K562 treated with DMSO at 1 percent for 24 hours (cell line): ENCODE results near the gene SERINC2. TPM values are rescaled to one million over a fixed set of nuclear protein-coding genes. Genes with fewer than 3 reads are reported as not detected.

Experiments
- total RNA-seq: library from RNA; unstranded; fragments of 300-600 nt; gene quantifications from 2 replicates; pipeline ENCODE4 v1.2.3, GENCODE V29; 2022; ENCODE audit warnings: low read depth; ENCODE audit not compliant: insufficient read depth

The SERINC2 gene
- 9.0 and 11.4 TPM in 2 replicates for total RNA-seq

DNA sequence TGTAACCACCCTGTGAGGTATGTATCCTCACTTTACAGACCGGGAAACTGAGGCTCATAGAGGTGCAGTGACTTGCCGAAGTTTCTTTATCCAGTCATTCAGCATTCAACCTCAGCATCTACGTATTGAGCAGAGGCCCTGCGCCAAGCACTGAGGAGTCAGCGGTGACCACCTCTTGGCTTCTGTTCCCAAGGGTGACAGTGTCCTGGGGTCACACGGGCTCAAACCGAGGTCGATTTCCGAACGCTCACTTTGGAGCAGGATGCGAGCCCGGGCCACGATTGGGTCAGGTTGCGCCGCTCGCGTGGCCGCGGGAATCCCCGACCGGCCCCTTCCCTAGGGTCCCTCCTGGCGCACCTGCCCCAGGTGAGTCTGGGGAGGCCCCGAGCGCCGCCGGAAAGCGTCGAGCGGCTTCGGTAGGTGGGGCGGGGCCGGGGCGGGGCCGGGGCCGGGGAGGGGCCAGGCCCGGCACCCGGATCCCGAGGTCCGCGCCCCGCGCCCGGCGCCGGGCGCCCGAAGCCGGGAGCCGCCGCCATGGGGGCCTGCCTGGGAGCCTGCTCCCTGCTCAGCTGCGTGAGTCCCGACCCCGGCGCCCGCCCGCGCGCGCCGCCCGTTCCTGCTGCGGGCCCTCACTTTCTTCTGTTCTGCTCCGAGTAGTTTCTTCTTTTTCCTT, at the start of gene SERINC2:
Gene SERINC2, plus strand, starts transcription at position 482 of the 673 bp plus-strand sequence. Its CDS starts 53 bp downstream, at position 535.

DNA sequence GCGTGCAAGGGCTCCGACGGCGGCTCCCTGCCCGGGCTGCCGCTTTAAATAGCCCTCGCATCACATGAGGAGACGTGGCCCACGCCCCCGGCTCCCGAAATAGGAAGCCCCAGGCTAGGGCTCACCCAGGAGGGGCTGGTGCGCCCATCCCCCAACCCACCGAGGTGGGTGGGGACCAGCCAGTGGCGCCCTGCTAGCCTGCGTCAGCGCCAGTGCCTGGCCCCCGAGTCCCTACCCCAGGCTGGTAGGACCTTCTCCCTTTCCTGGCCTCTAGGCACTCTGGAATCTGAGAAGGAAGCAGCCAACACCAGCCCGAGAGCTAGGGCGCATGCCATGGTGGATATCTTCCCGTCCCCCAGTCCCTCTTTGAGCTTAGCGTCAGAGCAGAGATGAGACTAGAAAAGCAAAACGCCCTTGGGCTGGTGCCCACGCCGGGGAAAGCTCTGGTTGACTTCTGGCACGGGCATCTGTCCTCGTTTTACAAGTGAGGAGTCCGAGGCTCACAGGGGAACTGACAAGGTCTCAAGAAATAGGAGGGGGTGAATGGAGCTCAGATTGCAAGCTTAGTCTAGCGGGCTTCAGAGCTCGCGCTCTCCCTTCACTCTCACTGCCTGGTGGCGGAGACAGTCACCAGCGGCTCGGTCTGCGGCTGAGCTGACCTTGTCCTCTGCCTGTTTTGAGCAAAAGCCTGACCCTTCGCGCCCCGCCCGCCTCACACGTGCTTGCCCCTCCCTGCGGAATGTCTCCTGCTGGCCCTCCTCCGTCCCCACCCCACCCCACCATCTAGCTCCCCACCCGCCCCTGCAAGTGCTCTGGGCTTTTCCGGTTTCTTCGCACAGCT, 39.7 kb upstream of the SERINC2 start, which contains the start of gene FABP3:
Gene FABP3, minus strand, starts transcription at position 21 of the 841 bp plus-strand sequence. CDS start 62 bp downstream, outside the sequence.

Other genes starting within 250 kb of the SERINC2 start
- gene NKAIN1, start 173.3 kb upstream of the SERINC2 start, total RNA-seq: not detected in 2 replicates
- 73.8 and 79.9 TPM in 2 replicates for gene SNRNP40, start 116.4 kb upstream of the SERINC2 start, total RNA-seq
- 53.3 and 57.3 TPM in 2 replicates for gene ZCCHC17, start 116.2 kb upstream of the SERINC2 start, total RNA-seq
- not detected in 2 replicates for gene FABP3, start 40.1 kb upstream of the SERINC2 start, total RNA-seq
- gene TINAGL1, start 163.3 kb downstream of the SERINC2 start, total RNA-seq: 1.8 and 2.0 TPM in 2 replicates
- not detected in 2 replicates for gene HCRTR1, start 204.5 kb downstream of the SERINC2 start, total RNA-seq
- gene PEF1, start 231.7 kb downstream of the SERINC2 start, total RNA-seq: 49.1 and 49.2 TPM in 2 replicates